Parathyroid adenoma (tissue), 2 donors: Measurements from ENCODE around the gene SOWAHD.
"Not testable (repeated sequence)": the region's sequence is repeated elsewhere in the genome, so short reads cannot be mapped to it uniquely, and the experiment has no call there.

Experiments used
- H2AFZ ChIP-seq: fragments of 300-600 bp; sonication (generic); one replicate; pipeline ENCODE4 v1.7.0; 2017; ENCODE audit warnings: antibody characterized with exemption, mild to moderate bottlenecking
- H3K27ac ChIP-seq: fragments of 300-600 bp; sonication (generic); one replicate; pipeline ENCODE4 v1.7.0; 2017
- H3K27me3 ChIP-seq: fragments of 300-600 bp; sonication (generic); one replicate; pipeline ENCODE4 v1.7.0; 2017; ENCODE audit warnings: low read length; ENCODE audit not compliant: control insufficient read depth, insufficient read depth
- H3K36me3 ChIP-seq: fragments of 300-600 bp; sonication (generic); one replicate; pipeline ENCODE4 v1.7.0; 2017; ENCODE audit warnings: low read length; ENCODE audit not compliant: control insufficient read depth, insufficient read depth
- H3K4me1 ChIP-seq: fragments of 300-600 bp; sonication (generic); one replicate; pipeline ENCODE4 v1.7.0; 2017; ENCODE audit warnings: control low read depth
- H3K4me2 ChIP-seq: fragments of 300-600 bp; sonication (generic); one replicate; pipeline ENCODE4 v1.7.0; 2017; ENCODE audit warnings: low read length
- H3K4me3 ChIP-seq: fragments of 300-600 bp; sonication (generic); one replicate; pipeline ENCODE4 v1.7.0; 2017; ENCODE audit warnings: low read depth, low read length
- H3K79me2 ChIP-seq: fragments of 300-600 bp; sonication (generic); one replicate; pipeline ENCODE4 v1.7.0; 2017; ENCODE audit warnings: control low read depth
- H3K9ac ChIP-seq: fragments of 300-600 bp; sonication (generic); one replicate; pipeline ENCODE4 v1.7.0; 2017; ENCODE audit warnings: mild to moderate bottlenecking
- H3K9me3 ChIP-seq: fragments of 300-600 bp; sonication (generic); one replicate; pipeline ENCODE4 v1.7.0; 2017; ENCODE audit warnings: low read length; ENCODE audit not compliant: control insufficient read depth
- TF ChIP-seq, protein P1 (sequence below): fragments of 300-600 bp; sonication (generic); IDR thresholded peaks from one replicate; pipeline ENCODE4 v1.7.0; 2017; ENCODE audit warnings: antibody characterized with exemption, mild to moderate bottlenecking
- donor health status: primary hyperparathyroidism.

Gene SOWAHD

GRCh38 chrX:119791437-119792231, 33.2 kb downstream of the SOWAHD start, which contains the start of gene RPL39:
RPL39 (minus strand) TSS chrX:119791630; CDS start chrX:119791576, 54 bp downstream.
- TF ChIP-seq, protein P1, sequence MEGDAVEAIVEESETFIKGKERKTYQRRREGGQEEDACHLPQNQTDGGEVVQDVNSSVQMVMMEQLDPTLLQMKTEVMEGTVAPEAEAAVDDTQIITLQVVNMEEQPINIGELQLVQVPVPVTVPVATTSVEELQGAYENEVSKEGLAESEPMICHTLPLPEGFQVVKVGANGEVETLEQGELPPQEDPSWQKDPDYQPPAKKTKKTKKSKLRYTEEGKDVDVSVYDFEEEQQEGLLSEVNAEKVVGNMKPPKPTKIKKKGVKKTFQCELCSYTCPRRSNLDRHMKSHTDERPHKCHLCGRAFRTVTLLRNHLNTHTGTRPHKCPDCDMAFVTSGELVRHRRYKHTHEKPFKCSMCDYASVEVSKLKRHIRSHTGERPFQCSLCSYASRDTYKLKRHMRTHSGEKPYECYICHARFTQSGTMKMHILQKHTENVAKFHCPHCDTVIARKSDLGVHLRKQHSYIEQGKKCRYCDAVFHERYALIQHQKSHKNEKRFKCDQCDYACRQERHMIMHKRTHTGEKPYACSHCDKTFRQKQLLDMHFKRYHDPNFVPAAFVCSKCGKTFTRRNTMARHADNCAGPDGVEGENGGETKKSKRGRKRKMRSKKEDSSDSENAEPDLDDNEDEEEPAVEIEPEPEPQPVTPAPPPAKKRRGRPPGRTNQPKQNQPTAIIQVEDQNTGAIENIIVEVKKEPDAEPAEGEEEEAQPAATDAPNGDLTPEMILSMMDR = no peak
- Histone ChIP-seq H3K4me2 (peak within 1 kb of the TSS; percentile 79), H3K9ac (peak within 1 kb of the TSS; percentile 84), H3K27ac (peak within 1 kb of the TSS; percentile 94), H3K79me2 (peaks cover 12% of the 10 kb centered on the region), H3K36me3 (no peaks in the 10 kb centered on the region), H3K27me3 (no peaks in the 10 kb centered on the region), H3K9me3 (no peaks in the 10 kb centered on the region), H3K4me1 (peaks cover 7% of the 10 kb centered on the region), H3K4me3 (peak within 1 kb of the TSS; percentile 78), H2AFZ (peak within 1 kb of the TSS; percentile 79)

- H3K4me2 ChIP-seq = no peak overlapping the region
- no peak overlapping the region for H3K9ac ChIP-seq
- no peaks in the 10 kb centered on the region for H3K79me2 ChIP-seq
- no peak overlapping the region for H3K27ac ChIP-seq
- no peak overlapping the region for H2AFZ ChIP-seq
- no peaks in the 10 kb centered on the region for H3K36me3 ChIP-seq
- TF ChIP-seq, protein P1 = no peak
- no peak overlapping the region for H3K4me3 ChIP-seq
- H3K9me3 ChIP-seq = no peaks in the 10 kb centered on the region
- H3K27me3 ChIP-seq = no peaks in the 10 kb centered on the region
- H3K4me1 ChIP-seq = no peaks in the 10 kb centered on the region
These were observed 43.1 kb downstream of the SOWAHD start for GRCh38 chrX:119801253-119802221.

GRCh38 chrX:119802546-119802945, 44.2 kb downstream of the SOWAHD start:
- TF ChIP-seq, protein P1 = no peak
- Histone ChIP-seq H3K27ac (no peak overlapping the region), H3K79me2 (no peaks in the 10 kb centered on the region), H3K27me3 (no peaks in the 10 kb centered on the region), H3K9me3 (no peaks in the 10 kb centered on the region), H2AFZ (no peak overlapping the region), H3K4me1 (no peaks in the 10 kb centered on the region), H3K36me3 (no peaks in the 10 kb centered on the region), H3K9ac (no peak overlapping the region), H3K4me3 (no peak overlapping the region), H3K4me2 (no peak overlapping the region)

GRCh38 chrX:119808461-119808860, 50.1 kb downstream of the SOWAHD start:
- not testable (repeated sequence) for H2AFZ ChIP-seq, H3K36me3 ChIP-seq, H3K27me3 ChIP-seq, H3K9ac ChIP-seq, H3K9me3 ChIP-seq, H3K4me3 ChIP-seq, H3K79me2 ChIP-seq, H3K27ac ChIP-seq, H3K4me2 ChIP-seq, H3K4me1 ChIP-seq

DNA sequence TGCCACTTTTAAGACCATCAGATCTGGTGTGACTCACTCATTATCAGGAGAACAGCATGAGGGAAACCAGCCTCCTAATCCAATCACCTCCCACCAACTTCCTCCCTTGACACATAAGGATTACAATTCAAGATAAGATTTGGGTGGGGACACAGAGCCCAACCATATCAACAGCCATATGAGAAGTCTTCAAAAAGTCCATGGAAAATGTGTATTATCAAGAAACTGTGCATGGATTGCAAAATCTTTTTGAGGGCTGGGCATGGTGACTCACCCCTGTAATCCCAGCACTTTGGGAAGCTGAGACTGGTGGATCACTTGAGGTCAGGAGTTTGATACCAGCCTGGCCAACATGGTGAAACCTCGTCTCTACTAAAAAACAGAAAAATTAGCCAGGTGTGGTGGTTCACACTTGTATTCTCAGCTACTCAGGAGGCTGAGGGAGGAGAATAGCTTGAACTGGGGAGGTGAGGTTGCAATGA, 50.8 kb downstream of the SOWAHD start:
- Histone ChIP-seq H3K9ac (no peak overlapping the region), H2AFZ (no peak overlapping the region), H3K4me2 (no peak overlapping the region), H3K79me2 (no peaks in the 10 kb centered on the region), H3K4me1 (no peaks in the 10 kb centered on the region), H3K27ac (no peak overlapping the region), H3K4me3 (no peak overlapping the region), H3K9me3 (no peaks in the 10 kb centered on the region), H3K27me3 (no peaks in the 10 kb centered on the region), H3K36me3 (no peaks in the 10 kb centered on the region)
- TF ChIP-seq, protein P1 = no peak
